ENCODE results near the gene RBM6. TPM values are rescaled to one million over a fixed set of nuclear protein-coding genes. Genes with fewer than 3 reads are reported as not detected.
A peak's percentile ranks its signal among the peaks of the same experiment; 100 is the strongest.

The RBM6 gene
- total RNA-seq, 1 experiment from 2014 or later, result 55.9 TPM

DNA sequence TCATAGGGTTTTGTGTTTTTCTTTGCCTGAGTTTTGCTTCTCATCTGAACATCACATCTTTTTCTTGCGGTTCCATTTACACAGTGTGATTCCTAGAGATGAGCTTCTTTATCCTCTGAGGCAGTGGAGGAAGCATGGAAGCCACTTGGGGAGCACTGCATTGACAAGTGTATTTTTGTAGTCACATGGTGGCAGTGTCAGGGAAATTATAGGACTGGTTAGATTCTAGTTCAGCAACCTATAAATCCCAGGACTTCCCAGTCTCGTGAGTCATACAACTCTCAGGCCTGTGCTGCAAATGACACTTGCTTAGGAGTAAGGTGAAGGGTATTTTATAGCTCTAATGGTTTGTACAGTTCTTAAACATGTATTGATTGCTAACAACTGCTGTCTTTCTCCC lies 58.4 kb downstream of the RBM6 start:
- POLR2A ChIA-PET (ENCODE audit: low non-redundant PET), result no interaction called here
- BruUV-seq (replicated peaks), result no TSS peak
- intact Hi-C loops (cut with micrococcal nuclease; ENCODE audit: unreplicated experiment), result no loop called here
- Histone ChIP-seq H3K27ac (ENCODE audit: low read depth, low read length, poor library complexity, severe bottlenecking) (no peak overlapping the region), H3K4me1 (ENCODE audit: insufficient read depth, low read length, poor library complexity, severe bottlenecking) (no peaks in the 10 kb centered on the region), H3K36me3 (ENCODE audit: insufficient read depth, low read length, poor library complexity, severe bottlenecking) (no peaks in the 10 kb centered on the region), H3K27me3 (replicated peaks; ENCODE audit: insufficient read depth, low read depth, low read length, poor library complexity) (no peaks in the 10 kb centered on the region), H3K4me3 (ENCODE audit: low read depth, low read length, poor library complexity, severe bottlenecking) (no peak overlapping the region), H3K9me3 (ENCODE audit: low read depth, low read length, poor library complexity, severe bottlenecking) (no peaks in the 10 kb centered on the region)
- CTCF ChIA-PET, result interaction anchor here (0.6 kb wide), 1 partner anchor 12 kb away, joined by 7 read pairs; no protein-coding TSS in a partner anchor
- TF ChIP-seq, protein P1, sequence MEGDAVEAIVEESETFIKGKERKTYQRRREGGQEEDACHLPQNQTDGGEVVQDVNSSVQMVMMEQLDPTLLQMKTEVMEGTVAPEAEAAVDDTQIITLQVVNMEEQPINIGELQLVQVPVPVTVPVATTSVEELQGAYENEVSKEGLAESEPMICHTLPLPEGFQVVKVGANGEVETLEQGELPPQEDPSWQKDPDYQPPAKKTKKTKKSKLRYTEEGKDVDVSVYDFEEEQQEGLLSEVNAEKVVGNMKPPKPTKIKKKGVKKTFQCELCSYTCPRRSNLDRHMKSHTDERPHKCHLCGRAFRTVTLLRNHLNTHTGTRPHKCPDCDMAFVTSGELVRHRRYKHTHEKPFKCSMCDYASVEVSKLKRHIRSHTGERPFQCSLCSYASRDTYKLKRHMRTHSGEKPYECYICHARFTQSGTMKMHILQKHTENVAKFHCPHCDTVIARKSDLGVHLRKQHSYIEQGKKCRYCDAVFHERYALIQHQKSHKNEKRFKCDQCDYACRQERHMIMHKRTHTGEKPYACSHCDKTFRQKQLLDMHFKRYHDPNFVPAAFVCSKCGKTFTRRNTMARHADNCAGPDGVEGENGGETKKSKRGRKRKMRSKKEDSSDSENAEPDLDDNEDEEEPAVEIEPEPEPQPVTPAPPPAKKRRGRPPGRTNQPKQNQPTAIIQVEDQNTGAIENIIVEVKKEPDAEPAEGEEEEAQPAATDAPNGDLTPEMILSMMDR (conservative IDR thresholded peaks at IDR 0.05; ENCODE audit: low read depth, low read length), result no peak
- no peak for TF ChIP-seq EZH2 (IDR thresholded peaks at IDR 0.05; ENCODE audit: borderline replicate concordance, low read depth, low read length, poor library complexity, severe bottlenecking)
- DNase-seq (ENCODE audit: low spot score), result peak; percentile 7

DNA sequence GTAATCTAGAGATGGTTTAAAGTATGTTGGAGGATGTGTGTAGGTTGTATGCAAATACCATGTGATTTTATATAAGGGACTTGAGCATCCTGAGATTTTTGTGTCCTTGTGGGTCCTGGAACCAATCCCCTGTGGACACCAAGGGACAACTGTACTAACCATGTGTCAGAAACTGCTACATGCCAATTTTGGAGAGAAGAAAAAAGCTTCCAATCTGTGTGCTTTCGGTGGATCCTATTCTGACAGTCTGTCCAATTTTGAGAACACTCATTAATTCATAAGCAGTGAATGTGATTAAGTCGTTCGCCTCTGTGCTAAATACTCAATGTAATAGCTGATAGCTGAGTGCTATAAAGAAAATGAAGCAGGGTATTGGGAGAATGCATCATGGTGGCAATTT lies 61.6 kb downstream of the RBM6 start:
- ChIA-PET POLR2A (ENCODE audit: low non-redundant PET) (no interaction called here), CTCF (no interaction called here)
- no peak for DNase-seq (ENCODE audit: low spot score)
- Histone ChIP-seq H3K4me3 (ENCODE audit: low read depth, low read length, poor library complexity, severe bottlenecking) (no peak overlapping the region), H3K4me1 (ENCODE audit: insufficient read depth, low read length, poor library complexity, severe bottlenecking) (no peaks in the 10 kb centered on the region), H3K27ac (ENCODE audit: low read depth, low read length, poor library complexity, severe bottlenecking) (no peak overlapping the region), H3K27me3 (replicated peaks; ENCODE audit: insufficient read depth, low read depth, low read length, poor library complexity) (no peaks in the 10 kb centered on the region), H3K36me3 (ENCODE audit: insufficient read depth, low read length, poor library complexity, severe bottlenecking) (no peaks in the 10 kb centered on the region), H3K9me3 (ENCODE audit: low read depth, low read length, poor library complexity, severe bottlenecking) (no peaks in the 10 kb centered on the region)
- no TSS peak for BruUV-seq (replicated peaks)
- intact Hi-C loops (cut with micrococcal nuclease; ENCODE audit: unreplicated experiment), result no loop called here
- no peak for TF ChIP-seq EZH2 (IDR thresholded peaks at IDR 0.05; ENCODE audit: borderline replicate concordance, low read depth, low read length, poor library complexity, severe bottlenecking)
- TF ChIP-seq, protein P1 (conservative IDR thresholded peaks at IDR 0.05; ENCODE audit: low read depth, low read length), result no peak

DNA sequence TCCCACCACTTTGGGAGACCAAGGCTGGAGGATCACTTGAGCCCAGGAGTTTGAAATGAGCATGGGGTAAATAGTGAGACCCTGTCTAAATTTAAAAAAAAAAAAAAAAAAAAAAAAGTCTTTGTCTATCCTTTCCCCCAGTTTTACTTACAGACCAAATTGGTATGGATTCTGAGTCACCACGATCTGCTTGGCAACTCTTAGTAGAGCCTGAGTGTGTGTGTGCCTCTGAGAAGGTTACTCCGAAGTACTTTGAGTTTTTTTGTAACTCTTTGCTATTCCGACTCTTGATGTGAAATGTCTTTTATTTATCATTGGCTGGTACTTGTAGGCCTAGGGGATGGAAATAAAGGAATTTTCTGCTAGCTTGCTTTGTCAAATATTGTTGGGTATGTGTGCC lies 63.3 kb downstream of the RBM6 start:
- DNase-seq (ENCODE audit: low spot score), result no peak
- no TSS peak for BruUV-seq (replicated peaks)
- H3K27ac ChIP-seq (ENCODE audit: low read depth, low read length, poor library complexity, severe bottlenecking), result no peak overlapping the region

More for the DNA sequence above, 63.3 kb downstream of the RBM6 start:
- Histone ChIP-seq H3K4me3 (ENCODE audit: low read depth, low read length, poor library complexity, severe bottlenecking) (no peak overlapping the region), H3K27me3 (replicated peaks; ENCODE audit: insufficient read depth, low read depth, low read length, poor library complexity) (no peaks in the 10 kb centered on the region), H3K4me1 (ENCODE audit: insufficient read depth, low read length, poor library complexity, severe bottlenecking) (no peaks in the 10 kb centered on the region), H3K36me3 (ENCODE audit: insufficient read depth, low read length, poor library complexity, severe bottlenecking) (no peaks in the 10 kb centered on the region), H3K9me3 (ENCODE audit: low read depth, low read length, poor library complexity, severe bottlenecking) (no peaks in the 10 kb centered on the region)
- intact Hi-C loops (cut with micrococcal nuclease; ENCODE audit: unreplicated experiment), result no loop called here
- TF ChIP-seq, protein P1 (conservative IDR thresholded peaks at IDR 0.05; ENCODE audit: low read depth, low read length), result no peak
- no peak for TF ChIP-seq EZH2 (IDR thresholded peaks at IDR 0.05; ENCODE audit: borderline replicate concordance, low read depth, low read length, poor library complexity, severe bottlenecking)
- ChIA-PET POLR2A (ENCODE audit: low non-redundant PET) (no interaction called here), CTCF (no interaction called here)

Measured in A673 (cell line).